Measurements from ENCODE around the gene IL23A.

DNA sequence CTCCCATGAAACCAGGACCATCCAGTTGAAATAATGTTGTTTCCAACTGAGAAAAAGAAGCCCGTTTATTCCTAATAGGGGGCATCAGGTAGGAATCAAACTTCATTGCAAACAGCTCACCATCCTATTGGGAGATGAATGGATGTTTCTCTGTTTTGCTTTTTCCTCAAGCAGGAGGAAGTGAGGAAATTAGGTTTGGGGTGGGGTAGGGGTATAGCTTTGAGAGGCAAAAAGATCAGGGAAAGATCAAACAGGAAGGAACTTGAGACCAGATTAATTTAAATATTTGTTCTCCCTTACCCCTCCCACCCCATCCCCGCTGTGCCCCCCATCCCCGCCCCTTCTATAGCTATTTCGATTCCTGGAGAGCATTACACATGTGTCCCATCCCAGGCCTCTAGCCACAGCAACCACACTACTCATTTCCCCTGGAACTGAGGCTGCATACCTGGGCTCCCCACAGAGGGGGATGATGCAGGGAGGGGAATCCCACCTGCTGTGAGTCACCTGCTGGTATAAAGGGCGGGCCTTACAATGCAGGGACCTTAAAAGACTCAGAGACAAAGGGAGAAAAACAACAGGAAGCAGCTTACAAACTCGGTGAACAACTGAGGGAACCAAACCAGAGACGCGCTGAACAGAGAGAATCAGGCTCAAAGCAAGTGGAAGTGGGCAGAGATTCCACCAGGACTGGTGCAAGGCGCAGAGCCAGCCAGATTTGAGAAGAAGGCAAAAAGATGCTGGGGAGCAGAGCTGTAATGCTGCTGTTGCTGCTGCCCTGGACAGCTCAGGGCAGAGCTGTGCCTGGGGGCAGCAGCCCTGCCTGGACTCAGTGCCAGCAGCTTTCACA lies at the start of gene IL23A:
- TF ChIP-seq, protein P1, sequence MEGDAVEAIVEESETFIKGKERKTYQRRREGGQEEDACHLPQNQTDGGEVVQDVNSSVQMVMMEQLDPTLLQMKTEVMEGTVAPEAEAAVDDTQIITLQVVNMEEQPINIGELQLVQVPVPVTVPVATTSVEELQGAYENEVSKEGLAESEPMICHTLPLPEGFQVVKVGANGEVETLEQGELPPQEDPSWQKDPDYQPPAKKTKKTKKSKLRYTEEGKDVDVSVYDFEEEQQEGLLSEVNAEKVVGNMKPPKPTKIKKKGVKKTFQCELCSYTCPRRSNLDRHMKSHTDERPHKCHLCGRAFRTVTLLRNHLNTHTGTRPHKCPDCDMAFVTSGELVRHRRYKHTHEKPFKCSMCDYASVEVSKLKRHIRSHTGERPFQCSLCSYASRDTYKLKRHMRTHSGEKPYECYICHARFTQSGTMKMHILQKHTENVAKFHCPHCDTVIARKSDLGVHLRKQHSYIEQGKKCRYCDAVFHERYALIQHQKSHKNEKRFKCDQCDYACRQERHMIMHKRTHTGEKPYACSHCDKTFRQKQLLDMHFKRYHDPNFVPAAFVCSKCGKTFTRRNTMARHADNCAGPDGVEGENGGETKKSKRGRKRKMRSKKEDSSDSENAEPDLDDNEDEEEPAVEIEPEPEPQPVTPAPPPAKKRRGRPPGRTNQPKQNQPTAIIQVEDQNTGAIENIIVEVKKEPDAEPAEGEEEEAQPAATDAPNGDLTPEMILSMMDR (conservative IDR thresholded peaks at IDR 0.05) = no peak
- no peak for TF ChIP-seq EZH2 (IDR thresholded peaks at IDR 0.05; ENCODE audit: low read depth)

All from PC-9 (cell line).